Measurements from ENCODE around the gene ITPR3.
A peak's percentile ranks its signal among the peaks of the same experiment; 100 is the strongest.
"Not testable (repeated sequence)": the region's sequence is repeated elsewhere in the genome, so short reads cannot be mapped to it uniquely, and the experiment has no call there.

Gene ITPR3

DNA sequence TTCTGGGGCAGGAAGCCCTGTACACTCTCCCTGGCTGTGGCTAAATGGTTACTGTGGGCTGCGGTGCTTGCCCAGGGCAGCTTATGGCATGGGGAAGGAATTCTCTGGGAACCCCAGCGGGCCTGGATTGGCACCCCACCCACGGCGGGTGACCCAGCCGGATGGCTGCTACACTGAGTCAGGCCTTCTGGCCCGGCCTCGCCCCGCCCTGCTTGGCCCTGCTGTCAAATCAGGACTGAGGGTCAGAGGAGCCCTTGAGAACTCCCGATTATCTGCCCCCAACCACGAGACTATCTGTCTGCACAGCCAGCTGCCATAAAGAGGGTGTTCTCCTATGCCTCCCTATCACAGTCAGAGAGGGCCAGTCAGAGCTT is 7.3 kb upstream of the ITPR3 start:
- peak; percentile 96 for DNase-seq (ENCODE audit: low spot score)

DNA sequence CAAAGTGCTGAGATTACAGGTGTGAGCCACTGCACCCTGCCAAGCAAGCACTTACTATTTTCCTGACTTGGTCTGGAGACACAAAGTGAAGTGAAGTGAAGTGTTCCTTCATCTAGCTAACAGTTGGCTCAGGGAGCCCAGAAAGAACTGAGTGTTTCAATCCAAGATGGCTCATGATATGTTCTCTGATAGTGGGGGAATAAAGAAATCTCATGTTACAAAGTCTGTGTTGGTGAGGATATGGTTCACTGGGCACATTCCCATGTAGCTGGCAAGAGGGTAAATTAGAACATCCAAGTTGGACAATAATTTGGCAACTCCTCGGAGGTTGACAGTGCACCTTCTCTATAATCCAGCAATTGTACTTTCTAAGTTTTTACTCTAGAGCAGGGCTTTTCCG is 5.0 kb upstream of the ITPR3 start:
- no peak for DNase-seq (ENCODE audit: low spot score)

- no peak for DNase-seq (ENCODE audit: low spot score)
Measured at GRCh38 chr6:33616913-33617312, 4.2 kb upstream of the ITPR3 start.

- DNase-seq (ENCODE audit: low spot score) = no peak
Measured at GRCh38 chr6:33619166-33619840, 1.8 kb upstream of the ITPR3 start.

DNA sequence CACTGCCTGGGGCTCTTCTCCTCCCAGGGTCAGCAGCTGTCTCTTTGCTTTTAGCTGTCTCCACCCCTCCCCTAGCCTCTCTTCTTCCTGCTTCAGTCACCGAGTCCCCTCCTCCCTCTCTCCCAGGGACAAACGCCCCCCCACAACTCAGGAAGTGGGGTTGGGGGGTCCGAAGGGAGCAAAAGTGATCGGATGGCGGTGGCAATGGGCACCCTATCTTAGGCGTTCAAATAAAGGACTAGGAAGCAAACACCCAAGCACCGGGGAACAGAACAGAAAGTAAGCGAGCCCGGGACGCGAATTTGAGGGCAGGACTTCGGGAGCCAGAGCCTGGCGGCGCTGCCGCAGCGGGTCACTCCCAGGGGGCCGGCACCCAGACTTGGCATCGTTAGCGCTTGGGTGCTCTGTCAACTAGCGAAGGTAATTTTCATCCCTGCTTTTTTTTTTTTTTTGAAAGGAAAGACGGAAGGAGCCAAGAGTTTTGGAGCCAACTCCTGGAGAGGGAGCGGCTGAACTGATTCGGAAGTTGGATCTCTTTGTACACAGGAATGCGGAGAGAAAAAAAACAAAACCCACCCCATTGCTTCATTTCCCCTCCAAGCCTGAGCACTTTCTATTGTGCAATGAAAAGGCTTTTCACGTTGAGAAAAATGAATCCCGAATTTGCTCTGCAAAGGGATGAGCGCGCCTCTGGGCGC is 815 bp upstream of the ITPR3 start:
- peak; percentile 42 for DNase-seq (ENCODE audit: low spot score)

DNA sequence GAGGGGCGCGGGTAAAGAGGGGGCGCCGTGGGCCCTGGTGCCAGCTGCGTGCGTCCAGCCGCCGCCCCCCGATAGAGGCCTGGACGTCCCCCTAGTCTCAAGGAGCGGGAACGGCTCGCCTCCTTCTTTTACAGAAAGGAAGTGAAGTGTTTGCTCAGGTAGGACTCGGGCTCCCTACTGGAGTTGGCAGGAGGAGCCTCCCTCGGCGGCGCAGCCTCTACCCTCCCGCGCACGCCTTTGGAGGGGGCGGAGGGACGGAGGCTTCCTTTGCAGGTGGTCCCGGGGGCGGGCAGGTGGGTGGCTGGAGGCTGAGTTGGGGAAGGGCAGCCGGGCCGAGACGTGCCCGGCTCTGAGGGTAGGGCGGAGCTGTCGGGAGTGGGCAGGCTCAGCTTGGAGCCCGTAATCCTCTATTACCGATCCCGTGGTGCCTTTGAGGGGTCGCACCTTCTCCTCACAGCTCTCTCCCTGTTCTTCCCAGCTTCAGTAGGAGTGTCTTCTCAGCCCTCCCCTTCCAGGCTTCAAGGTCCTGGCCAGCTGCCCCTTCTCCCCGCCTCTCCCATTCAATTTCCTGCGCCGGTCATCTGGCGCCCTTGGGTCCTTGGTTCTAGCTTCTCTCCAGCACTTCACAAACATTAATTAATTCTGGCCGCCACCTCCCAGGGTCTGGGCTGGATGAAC is 728 bp downstream of the ITPR3 start:
- DNase-seq (ENCODE audit: low spot score) = peak; percentile 61

DNA sequence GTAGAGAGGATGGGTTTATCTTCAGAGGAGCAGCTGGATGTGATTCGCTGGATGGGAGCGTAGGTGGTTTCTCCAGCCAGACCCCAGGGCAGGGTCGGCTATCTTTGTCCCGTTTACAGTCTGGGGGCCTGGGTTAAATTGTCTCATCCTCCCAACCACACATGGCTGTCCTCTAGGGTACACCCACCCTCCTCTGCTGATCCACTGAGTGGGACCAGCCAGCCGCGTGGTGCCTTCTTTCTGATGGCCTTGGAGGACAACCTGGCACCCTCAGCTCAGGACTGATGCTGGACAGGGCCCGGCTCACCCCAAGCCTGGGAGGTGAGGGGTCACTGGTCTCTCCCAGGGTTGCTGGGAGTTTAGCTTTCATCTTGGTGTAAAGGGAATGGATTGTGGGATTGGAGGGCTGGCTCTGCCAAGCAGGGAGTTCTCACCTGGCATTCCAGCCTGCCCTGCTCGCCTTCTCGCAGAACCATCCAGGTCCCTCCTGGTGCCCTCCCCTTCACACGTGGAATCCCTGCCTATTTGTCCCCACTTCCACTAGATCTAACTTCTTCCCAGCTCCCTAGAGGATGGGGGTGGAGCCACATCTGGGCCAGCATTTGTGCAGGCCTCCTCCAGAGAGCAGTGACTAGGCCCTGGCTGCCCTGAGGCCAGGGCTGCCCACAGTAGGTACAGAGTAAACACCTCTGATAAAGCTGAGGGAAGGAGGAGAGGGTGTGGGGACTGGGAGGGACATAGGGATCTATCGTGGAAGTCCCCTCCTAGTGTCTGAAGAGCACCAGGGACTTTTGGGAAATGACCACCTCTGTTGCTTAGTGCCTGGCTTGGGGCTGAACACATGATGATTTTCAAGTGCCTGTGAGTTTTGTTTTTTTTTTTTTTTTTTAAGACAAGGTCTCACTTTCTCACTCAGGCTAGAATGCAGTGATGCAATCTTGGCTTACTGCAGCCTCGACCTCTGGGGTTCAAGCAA is 1.6 kb downstream of the ITPR3 start:
- peak; percentile 63 for DNase-seq (ENCODE audit: low spot score)

- no peak for DNase-seq (ENCODE audit: low spot score)
Measured at GRCh38 chr6:33623895-33624381, 2.8 kb downstream of the ITPR3 start.

GRCh38 chr6:33624856-33625255 is 3.7 kb downstream of the ITPR3 start:
- DNase-seq (ENCODE audit: low spot score) = no peak

- peak; percentile 31 for DNase-seq (ENCODE audit: low spot score)
Measured at GRCh38 chr6:33627876-33628275, 6.8 kb downstream of the ITPR3 start.

GRCh38 chr6:33628401-33628964 is 7.4 kb downstream of the ITPR3 start:
- peak; percentile 34 for DNase-seq (ENCODE audit: low spot score)

- DNase-seq (ENCODE audit: low spot score) = no peak
Measured at GRCh38 chr6:33630014-33630413, 8.9 kb downstream of the ITPR3 start.

DNA sequence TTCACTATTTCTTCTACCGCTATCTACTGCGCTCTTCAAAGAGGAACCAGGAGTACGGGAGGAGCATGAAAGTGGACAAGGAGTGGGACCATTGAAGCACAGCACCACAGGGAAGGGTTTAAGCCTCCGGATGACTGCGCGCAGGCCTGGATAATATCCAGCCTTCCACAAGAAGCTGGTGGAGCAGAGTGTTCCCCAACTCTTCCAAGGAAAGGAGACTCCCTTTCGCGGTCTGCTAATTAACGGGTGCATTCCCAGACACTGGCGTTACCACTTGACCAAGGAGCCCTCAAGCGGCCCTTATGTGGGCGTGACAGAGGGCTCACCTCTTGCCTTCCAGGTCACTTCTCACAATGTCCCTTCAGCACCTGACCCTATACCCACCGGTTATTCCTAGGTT is 10.4 kb downstream of the ITPR3 start:
- not testable (repeated sequence) for DNase-seq (ENCODE audit: low spot score)

DNA sequence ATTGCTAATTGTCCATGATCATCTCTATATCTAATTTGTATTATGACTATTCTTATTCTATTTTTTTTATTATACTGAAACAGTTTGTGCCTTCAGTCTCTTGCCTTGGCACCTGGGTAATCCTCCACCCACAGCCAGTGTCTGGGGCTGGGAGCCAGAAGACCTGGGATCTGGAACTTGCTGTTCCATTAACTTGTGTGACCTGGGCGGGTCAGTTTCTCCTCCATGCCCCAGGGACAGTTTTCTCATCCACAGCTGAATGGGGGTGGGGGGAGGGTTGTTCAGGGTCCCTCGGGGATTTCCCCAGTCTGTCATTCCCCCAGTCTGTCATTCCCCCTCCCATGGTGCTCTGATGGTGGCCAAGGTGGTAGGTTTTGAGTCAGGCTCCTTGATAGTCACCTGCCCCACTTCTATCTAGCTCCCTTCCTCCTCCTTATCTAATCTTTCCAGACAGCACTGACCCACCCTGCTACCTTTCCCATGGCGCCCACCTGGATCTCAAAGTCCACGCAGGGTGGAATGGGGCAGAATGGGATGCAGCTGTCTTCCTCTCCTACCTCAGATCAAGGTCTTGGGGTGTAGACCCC is 10.9 kb downstream of the ITPR3 start:
- DNase-seq (ENCODE audit: low spot score) = no peak

DNA sequence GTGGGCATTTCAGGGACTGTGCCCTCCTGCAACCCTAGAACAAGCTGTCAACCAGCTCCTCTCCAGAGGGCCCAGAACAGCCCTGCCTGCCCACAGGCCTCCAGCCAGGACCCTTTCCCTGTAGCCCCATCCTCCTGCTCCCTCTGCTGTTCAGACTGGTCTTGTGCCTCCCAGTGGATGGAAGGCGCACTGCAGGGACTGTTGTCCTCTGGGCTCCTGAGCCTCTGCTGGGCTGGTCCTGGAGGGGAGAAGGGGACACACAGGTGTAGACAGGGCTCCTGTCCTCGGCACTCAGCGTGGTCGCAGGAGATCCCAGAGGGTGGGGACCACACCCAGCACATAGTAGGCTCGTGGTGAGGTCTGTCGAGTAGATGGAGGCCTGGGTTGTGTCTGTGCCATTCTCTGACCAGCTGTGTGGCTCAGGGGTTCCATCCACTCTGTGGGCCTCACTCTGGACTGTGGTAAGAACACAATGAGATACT is 11.5 kb downstream of the ITPR3 start:
- DNase-seq (ENCODE audit: low spot score) = peak; percentile 68

- no peak for DNase-seq (ENCODE audit: low spot score)
Measured at GRCh38 chr6:33633084-33633461, 12.0 kb downstream of the ITPR3 start.

GRCh38 chr6:33633462-33634158 is 12.5 kb downstream of the ITPR3 start:
- DNase-seq (ENCODE audit: low spot score) = peak; percentile 96

DNA sequence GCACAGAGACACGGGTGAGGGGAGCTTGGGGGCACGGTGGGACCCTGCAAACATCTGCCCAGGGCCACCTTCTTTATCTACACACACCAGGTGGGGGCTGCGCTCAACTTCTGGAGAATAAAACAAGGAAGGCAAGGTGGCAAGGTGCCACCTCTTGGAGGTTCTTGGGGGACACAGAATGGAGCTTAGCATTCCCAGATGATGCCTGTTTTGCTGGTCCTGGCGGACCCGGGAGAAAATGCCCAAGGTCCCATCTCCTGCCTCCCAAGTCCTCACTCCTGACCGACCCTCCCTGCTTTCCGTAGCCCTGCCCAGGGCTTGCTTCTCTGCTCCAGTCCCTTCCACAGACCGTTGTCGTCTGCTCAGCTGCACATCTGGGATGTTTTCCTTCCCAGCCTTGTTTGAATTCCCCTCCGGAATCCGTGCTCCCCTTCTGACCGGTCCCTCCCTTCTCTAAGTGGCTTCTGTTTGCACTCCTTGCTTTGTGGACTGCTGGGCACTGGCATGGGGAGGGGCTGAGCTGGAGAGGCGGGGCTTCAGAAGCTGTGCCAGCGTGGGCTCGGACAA is 13.1 kb downstream of the ITPR3 start:
- DNase-seq (ENCODE audit: low spot score) = peak; percentile 56

DNA sequence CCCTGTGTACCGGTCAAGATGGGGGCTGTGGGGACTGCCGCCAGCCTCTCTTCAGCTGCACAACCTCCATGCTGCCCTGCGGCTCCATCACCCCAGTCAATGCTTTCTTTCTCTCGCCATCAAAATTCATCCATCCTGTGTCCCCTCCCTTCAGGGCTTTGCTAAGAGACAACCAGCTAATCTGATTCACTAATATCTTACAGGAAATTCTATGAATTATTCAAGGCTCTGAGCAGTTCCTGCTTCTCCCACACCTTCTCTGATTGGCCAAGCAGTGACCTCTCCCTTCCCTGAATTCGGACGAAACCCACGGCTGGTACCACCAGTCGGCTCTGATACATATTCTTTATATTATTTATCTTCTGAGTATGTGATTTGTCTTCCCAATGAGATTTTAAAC is 13.8 kb downstream of the ITPR3 start:
- no peak for DNase-seq (ENCODE audit: low spot score)

DNA sequence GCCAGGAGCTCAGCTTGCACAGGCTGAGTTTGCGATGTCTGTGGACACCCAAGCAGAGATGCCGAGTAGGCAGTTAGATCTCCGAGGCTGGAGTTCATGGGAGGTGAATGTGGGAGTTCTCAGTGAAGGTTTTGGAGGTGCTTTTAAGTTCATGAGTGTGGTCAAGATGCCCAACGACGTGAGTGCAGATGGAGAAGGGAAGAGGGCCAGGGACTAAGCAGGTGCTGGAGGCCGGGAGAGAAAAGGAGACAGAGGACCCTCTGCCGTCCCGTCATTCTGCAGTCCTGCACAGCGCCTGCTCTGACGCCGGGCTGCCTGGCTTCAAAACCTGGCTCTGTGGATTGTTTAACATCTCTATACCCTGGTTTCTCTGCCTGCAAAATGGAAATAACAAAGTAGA is 15.5 kb downstream of the ITPR3 start:
- no peak for DNase-seq (ENCODE audit: low spot score)
